HG02571 (cell line): ENCODE results near the gene OR5B2.
"Not testable (repeated sequence)": the region's sequence is repeated elsewhere in the genome, so short reads cannot be mapped to it uniquely, and the experiment has no call there.

ENCODE experiments used
- ATAC-seq: cut with Tn5 transposase; IDR thresholded peaks from one replicate; pipeline ENCODE4 v1.9.1; 2021; ENCODE audit warnings: mild to moderate bottlenecking, moderate library complexity; ENCODE audit not compliant: unreplicated experiment

The OR5B2 gene

GRCh38 chr11:58428021-58428420 lies at the start of gene OR5B2:
Gene OR5B2 (minus strand): TSS chr11:58428121. CDS start chr11:58423261, 4,860 bp downstream.
- ATAC-seq = no peak

GRCh38 chr11:58471892-58472291 lies 44.0 kb upstream of the OR5B2 start:
- no peak for ATAC-seq

- ATAC-seq = no peak
Observed at GRCh38 chr11:58466293-58466692, 38.4 kb upstream of the OR5B2 start.

- no peak for ATAC-seq
Observed at GRCh38 chr11:58465690-58466089, 37.8 kb upstream of the OR5B2 start.

GRCh38 chr11:58451585-58451984 lies 23.7 kb upstream of the OR5B2 start:
- no peak for ATAC-seq

GRCh38 chr11:58446294-58446693 lies 18.4 kb upstream of the OR5B2 start:
- ATAC-seq = no peak

GRCh38 chr11:58444300-58444699 lies 16.4 kb upstream of the OR5B2 start:
- ATAC-seq = no peak

- ATAC-seq = no peak
Observed at GRCh38 chr11:58442136-58442535, 14.2 kb upstream of the OR5B2 start, which contains the start of gene OR5B12. Gene OR5B12 (minus strand): TSS chr11:58442236. CDS start chr11:58440151, 2,085 bp downstream.

GRCh38 chr11:58438486-58438885 lies 10.6 kb upstream of the OR5B2 start:
- ATAC-seq = no peak

- no peak for ATAC-seq
Observed at GRCh38 chr11:58434217-58434616, 6.3 kb upstream of the OR5B2 start.

GRCh38 chr11:58433638-58434203 lies 5.8 kb upstream of the OR5B2 start:
- ATAC-seq = no peak

GRCh38 chr11:58429273-58429672 lies 1.4 kb upstream of the OR5B2 start:
- ATAC-seq = no peak

- no peak for ATAC-seq
Observed at GRCh38 chr11:58406774-58407173, 21.1 kb downstream of the OR5B2 start, which contains the start of gene OR5B3. Gene OR5B3 (minus strand): TSS chr11:58406874. CDS start chr11:58403409, 3,465 bp downstream.

- ATAC-seq = not testable (repeated sequence)
Observed at GRCh38 chr11:58399622-58400021, 28.3 kb downstream of the OR5B2 start.

GRCh38 chr11:58395581-58395980 lies 32.3 kb downstream of the OR5B2 start:
- ATAC-seq = no peak

GRCh38 chr11:58394195-58394594 lies 33.7 kb downstream of the OR5B2 start:
- no peak for ATAC-seq

GRCh38 chr11:58392746-58393145 lies 35.2 kb downstream of the OR5B2 start:
- ATAC-seq = no peak

- ATAC-seq = no peak
Observed at GRCh38 chr11:58391879-58392278, 36.0 kb downstream of the OR5B2 start.

- ATAC-seq = no peak
Observed at GRCh38 chr11:58390551-58391063, 37.3 kb downstream of the OR5B2 start.
